Glomerular endothelial cell (primary cell): Measurements from ENCODE around the gene PJA1. TPM values are rescaled to one million over a fixed set of nuclear protein-coding genes. Genes with fewer than 3 reads are reported as not detected.

Experiments
- DNase-seq: peaks from one replicate; pipeline ENCODE4 v3.0.0-alpha.2; 2011; ENCODE audit warnings: low read depth, low spot score; ENCODE audit errors: extremely low read depth
- total RNA-seq: library from RNA; depleted of rRNA; stranded (reverse); fragments of >200 nt; gene quantifications from 2 replicates; pipeline ENCODE4 v1.2.3, GENCODE V29; 2015

Gene PJA1
- total RNA-seq, 1 donor from 2014 or later: 15.8 TPM

DNA sequence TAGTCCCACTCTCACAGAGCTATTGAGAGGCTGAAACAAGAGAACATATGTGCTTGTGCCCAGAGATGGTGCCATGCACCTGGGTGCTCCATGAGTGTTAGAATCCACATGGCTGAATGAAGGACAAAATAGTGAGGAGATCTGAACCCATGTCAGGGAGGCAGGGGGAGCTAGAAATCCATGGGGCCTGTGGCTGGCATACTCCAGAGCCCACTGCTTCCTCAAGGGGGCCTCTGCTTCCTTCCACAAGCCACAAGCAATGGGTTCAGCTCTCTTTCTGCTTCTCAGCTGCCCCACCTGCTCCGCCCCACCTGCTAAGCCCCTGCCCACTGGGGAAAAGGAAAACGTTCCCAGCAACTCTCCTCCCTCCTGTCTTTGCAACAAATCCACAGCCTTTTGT is 46.1 kb downstream of the PJA1 start:
- no peak for DNase-seq

DNA sequence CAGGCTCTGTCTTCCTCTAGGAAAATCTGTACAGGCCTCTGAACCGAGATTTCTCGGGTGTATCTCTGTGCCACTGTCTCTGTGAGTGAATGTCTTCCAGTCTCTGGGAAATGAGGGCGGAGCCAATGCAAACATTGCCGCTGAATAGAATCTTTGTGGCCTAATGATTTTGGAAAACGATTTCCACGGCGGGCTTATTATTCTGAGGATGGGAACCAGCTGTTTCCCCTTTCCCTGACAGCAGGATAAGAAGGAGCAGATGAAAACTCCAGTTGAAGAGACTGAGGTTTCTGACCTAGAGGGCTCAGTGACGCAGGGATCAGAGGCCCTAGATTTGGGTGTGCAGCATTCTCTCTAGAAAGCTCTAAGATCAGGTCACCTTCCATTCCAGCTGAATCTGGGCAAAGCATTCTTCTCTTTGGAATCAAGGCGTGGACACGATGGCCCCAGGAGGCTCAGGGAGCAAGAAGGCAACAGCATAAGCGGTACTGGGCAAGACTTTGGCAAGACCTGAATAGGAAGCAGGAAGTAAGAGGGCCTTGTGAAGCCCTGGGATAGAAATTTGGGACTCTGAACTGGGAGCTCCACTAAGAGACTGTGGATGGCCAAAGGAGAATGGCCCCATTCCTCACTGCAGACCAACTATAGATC is 47.3 kb downstream of the PJA1 start:
- no peak for DNase-seq

DNA sequence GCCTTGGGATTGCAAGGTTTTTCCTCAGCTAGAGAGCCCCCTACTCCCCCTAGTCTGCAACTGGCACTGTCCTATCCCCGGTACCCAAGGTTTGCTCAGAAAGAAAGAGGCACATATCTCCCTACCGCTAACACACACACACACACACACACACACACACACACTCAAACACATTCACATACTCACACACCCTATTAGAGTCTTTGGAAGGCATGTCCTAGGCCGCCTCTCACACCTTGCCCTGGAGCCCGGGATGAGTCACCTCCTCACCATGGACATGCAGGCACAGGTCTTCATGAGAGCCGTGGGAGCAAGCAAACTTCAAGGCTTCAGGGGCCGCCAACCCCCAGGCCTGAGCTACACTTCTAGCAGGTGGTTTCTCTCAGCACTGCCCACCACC is 49.2 kb downstream of the PJA1 start:
- no peak for DNase-seq

DNA sequence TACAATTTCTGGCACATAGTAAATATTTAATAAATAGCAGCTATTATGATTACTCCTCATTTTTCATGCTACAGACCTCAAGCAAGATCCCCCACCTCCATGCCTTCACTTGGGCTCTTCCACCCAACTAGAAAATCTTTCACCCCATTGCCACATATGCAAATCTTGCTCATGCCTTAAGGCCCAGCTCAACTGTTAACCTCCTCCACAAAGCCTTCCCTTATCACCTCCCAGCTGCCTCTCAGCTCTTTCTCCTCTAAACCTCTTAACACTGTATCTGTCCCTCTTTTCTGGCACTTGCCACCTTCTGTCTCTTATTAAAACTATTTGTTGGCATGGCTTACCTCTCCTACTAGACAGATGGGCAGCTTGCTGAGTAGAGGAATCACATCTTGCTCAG is 51.5 kb downstream of the PJA1 start:
- no peak for DNase-seq
